ENCODE data around the gene PRRX2.

GRCh38 chr9:129627556-129628440 is 37.6 kb upstream of the PRRX2 start:
- TF ChIP-seq CTCF (IDR thresholded peaks at IDR 0.05; ENCODE audit: low read depth, low read length, missing input control) (no peak), REST (IDR thresholded peaks at IDR 0.05) (no peak), RAD21 (IDR thresholded peaks at IDR 0.05) (no peak), TAF1 (conservative IDR thresholded peaks at IDR 0.05) (no peak), JUND (IDR thresholded peaks at IDR 0.05) (no peak), YY1 (IDR thresholded peaks at IDR 0.05) (no peak), FOXA1 (IDR thresholded peaks at IDR 0.05) (no peak), ATF3 (IDR thresholded peaks at IDR 0.05) (no peak), HNF4A (conservative IDR thresholded peaks at IDR 0.05) (peak in 1 of 2 donors; percentile 42), MAX (IDR thresholded peaks at IDR 0.05) (no peak), EGR1 (IDR thresholded peaks at IDR 0.05; ENCODE audit: low read depth in 2 of 2) (no peak), GABPA (IDR thresholded peaks at IDR 0.05 in 1 of 2, conservative IDR thresholded peaks at IDR 0.05 in 1 of 2) (no peak), RXRA (IDR thresholded peaks at IDR 0.05) (no peak)
- TF ChIP-seq, protein P1, sequence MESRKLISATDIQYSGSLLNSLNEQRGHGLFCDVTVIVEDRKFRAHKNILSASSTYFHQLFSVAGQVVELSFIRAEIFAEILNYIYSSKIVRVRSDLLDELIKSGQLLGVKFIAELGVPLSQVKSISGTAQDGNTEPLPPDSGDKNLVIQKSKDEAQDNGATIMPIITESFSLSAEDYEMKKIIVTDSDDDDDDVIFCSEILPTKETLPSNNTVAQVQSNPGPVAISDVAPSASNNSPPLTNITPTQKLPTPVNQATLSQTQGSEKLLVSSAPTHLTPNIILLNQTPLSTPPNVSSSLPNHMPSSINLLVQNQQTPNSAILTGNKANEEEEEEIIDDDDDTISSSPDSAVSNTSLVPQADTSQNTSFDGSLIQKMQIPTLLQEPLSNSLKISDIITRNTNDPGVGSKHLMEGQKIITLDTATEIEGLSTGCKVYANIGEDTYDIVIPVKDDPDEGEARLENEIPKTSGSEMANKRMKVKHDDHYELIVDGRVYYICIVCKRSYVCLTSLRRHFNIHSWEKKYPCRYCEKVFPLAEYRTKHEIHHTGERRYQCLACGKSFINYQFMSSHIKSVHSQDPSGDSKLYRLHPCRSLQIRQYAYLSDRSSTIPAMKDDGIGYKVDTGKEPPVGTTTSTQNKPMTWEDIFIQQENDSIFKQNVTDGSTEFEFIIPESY (IDR thresholded peaks at IDR 0.05), result no peak

Measured in liver (tissue), 3 donors.